Measurements from ENCODE around the gene PROSER2. TPM values are rescaled to one million over a fixed set of nuclear protein-coding genes. Genes with fewer than 3 reads are reported as not detected.
A peak's percentile ranks its signal among the peaks of the same experiment; 100 is the strongest.

Gene PROSER2
- total and polyA plus RNA-seq, 9 of the 15 experiments (the other 6 are each of a cell fraction or from before 2014, with no cell fraction given) = 0.62 to 14.8 (median 2.9) TPM

- peak overlapping the region; percentile 77 to 95 for H3K9ac ChIP-seq (ENCODE audit: insufficient read depth in 1 of 2, low read depth in 2 of 2, low read length in 2 of 2)
- CTCF ChIA-PET (ENCODE audit: low intra/inter-chr PET ratio) = no interaction called here
- TF ChIP-seq HNRNPK (IDR thresholded peaks at IDR 0.05; ENCODE audit: low read depth, low read length, poor library complexity, severe bottlenecking) (no peak), RBFOX2 (IDR thresholded peaks at IDR 0.05; ENCODE audit: low read depth, low read length) (peak; percentile 86; the same call in 1 of the 2 replicates)
- FAIRE-seq = no peak
- BruUV-seq (replicated peaks) = TSS peak; percentile 38
- no peaks in the 10 kb centered on the region for H3K27me3 ChIP-seq (ENCODE audit: control insufficient read depth in 2 of 2, insufficient read depth in 2 of 2, low read length in 2 of 2)
- peak overlapping the region; percentile 91 for H3K27ac ChIP-seq (ENCODE audit: extremely low read depth, low read depth, low read length)
- intact Hi-C loops (cut with micrococcal nuclease) (loop anchor here (10.0 kb wide), 2 partner anchors 151 to 279 kb away; partner anchors contain the start of genes UPF2 and USP6NL), in situ Hi-C loops (cut with MboI) (no loop called here)
- peaks cover 2 to 23% of the 10 kb centered on the region in 2 experiments; a peak in 4 of 5 replicates for H3K4me1 ChIP-seq (replicated peaks in 1 of 2; ENCODE audit: control insufficient read depth in 2 of 2, insufficient read depth in 2 of 2, low read length in 2 of 2)
- no peak for ATAC-seq
- peaks cover 35% of the 10 kb centered on the region for H3K36me3 ChIP-seq (ENCODE audit: control insufficient read depth, insufficient read depth, low read length)
- peak overlapping the region; percentile 74 for H3K4me2 ChIP-seq (ENCODE audit: insufficient read depth, low read length)
- H3K9me3 ChIP-seq (replicated peaks; ENCODE audit: control insufficient read depth, insufficient read depth, low read depth, low read length) = no peaks in the 10 kb centered on the region
- no peak overlapping the region for H2AFZ ChIP-seq (ENCODE audit: low read depth, low read length)
- no peak for DNase-seq (ENCODE audit: extremely low read depth in 1 of 4, low spot score in 3 of 4)
- H4K20me1 ChIP-seq (replicated peaks; ENCODE audit: control insufficient read depth, insufficient read depth, low read length) = peaks cover 26% of the 10 kb centered on the region
- 50% methylated on average over 20 of the region's 22 CpGs for WGBS (ENCODE audit: insufficient coverage, low coverage, missing lambda C conversion rate)
- H3K79me2 ChIP-seq (ENCODE audit: control insufficient read depth, insufficient read depth, low read length) = peaks cover 92% of the 10 kb centered on the region
- H3K9me1 ChIP-seq (ENCODE audit: control insufficient read depth, insufficient read depth, low read length) = no peaks in the 10 kb centered on the region
- H3K4me3 ChIP-seq = peak overlapping the region; percentile 47
- POLR2A ChIA-PET = interaction anchor here (0.6 to 1.8 kb wide), 7 partner anchors 10 to 340 kb away, joined by 3 to 9 read pairs (median 3); no protein-coding TSS in a partner anchor
These were observed 70.7 kb downstream of the PROSER2 start for GRCh38 chr10:11893749-11894278.

DNA sequence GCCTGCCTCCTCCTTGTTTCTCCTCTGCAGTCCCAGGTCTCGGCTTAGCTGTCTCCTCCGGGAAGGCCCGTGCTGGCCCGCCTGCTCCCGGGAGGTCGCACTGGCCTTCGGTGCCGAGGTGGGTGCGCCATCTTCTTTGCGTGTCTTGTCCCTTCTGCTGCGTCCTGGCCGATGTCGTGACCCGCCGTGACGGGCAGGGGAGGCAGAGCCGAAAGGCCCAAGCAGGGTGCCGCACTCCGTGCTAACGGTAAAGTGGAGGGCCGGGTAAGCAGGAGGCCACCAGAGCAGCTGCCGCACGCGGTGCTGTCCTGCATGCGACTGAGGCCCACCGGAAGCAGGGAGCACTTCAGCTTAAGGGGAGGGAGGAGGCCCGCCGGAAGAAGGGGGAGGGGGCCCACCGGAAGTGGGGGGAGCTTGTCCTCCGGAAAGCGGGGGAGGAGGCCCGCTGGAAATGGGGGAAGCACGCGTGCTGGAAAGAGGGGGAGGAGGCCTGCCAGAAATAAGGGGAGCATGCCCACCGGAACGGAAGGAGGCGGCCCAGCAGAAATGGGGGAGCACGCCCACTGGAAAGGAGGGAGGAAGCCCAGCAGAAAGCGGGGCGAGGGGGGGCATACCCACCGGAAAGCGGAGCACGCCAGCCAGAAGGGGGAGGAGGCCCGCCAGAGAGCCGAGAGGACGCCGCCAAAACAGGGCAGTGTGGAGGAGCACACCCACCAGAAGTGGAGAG, 71.4 kb downstream of the PROSER2 start:
- peak; percentile 27 for ATAC-seq
- ChIA-PET CTCF (ENCODE audit: low intra/inter-chr PET ratio) (no interaction called here), POLR2A (interaction anchor here (0.6 to 1.8 kb wide), 6 partner anchors 9 to 74 kb away, joined by 3 to 9 read pairs (median 4); no protein-coding TSS in a partner anchor)
- 44% methylated on average over 32 of the region's 47 CpGs for WGBS (ENCODE audit: insufficient coverage, low coverage, missing lambda C conversion rate)
- H3K79me2 ChIP-seq (ENCODE audit: control insufficient read depth, insufficient read depth, low read length) = peaks cover 92% of the 10 kb centered on the region
- H3K4me3 ChIP-seq = peak overlapping the region; percentile 47
- peak; percentile 65 to 89 (median 74) for DNase-seq (ENCODE audit: extremely low read depth in 1 of 4, low spot score in 3 of 4)
- FAIRE-seq = peak; percentile 55
- H3K9ac ChIP-seq (ENCODE audit: insufficient read depth in 1 of 2, low read depth in 2 of 2, low read length in 2 of 2) = peak overlapping the region; percentile 92 to 95
- H4K20me1 ChIP-seq (replicated peaks; ENCODE audit: control insufficient read depth, insufficient read depth, low read length) = peaks cover 26% of the 10 kb centered on the region
- peak overlapping the region; percentile 83 for H3K4me2 ChIP-seq (ENCODE audit: insufficient read depth, low read length)
- in situ Hi-C loops (cut with MboI) (no loop called here), intact Hi-C loops (cut with micrococcal nuclease) (loop anchor here (10.0 kb wide), 2 partner anchors 150 to 280 kb away; partner anchors contain the start of genes UPF2 and USP6NL)
- no TSS peak for BruUV-seq (replicated peaks)
- H3K4me1 ChIP-seq (replicated peaks in 1 of 2; ENCODE audit: control insufficient read depth in 2 of 2, insufficient read depth in 2 of 2, low read length in 2 of 2) = peaks cover 9 to 30% of the 10 kb centered on the region in 2 experiments
- 0 out of 2 replicates have a peak overlapping the region, but pooled peaks have one; percentile 19 for H2AFZ ChIP-seq (ENCODE audit: low read depth, low read length)
- no peaks in the 10 kb centered on the region for H3K9me3 ChIP-seq (replicated peaks; ENCODE audit: control insufficient read depth, insufficient read depth, low read depth, low read length)
- no peaks in the 10 kb centered on the region for H3K9me1 ChIP-seq (ENCODE audit: control insufficient read depth, insufficient read depth, low read length)
- H3K36me3 ChIP-seq (ENCODE audit: control insufficient read depth, insufficient read depth, low read length) = peaks cover 31% of the 10 kb centered on the region
- H3K27me3 ChIP-seq (ENCODE audit: control insufficient read depth in 2 of 2, insufficient read depth in 2 of 2, low read length in 2 of 2) = no peaks in the 10 kb centered on the region
- peak overlapping the region; percentile 91 for H3K27ac ChIP-seq (ENCODE audit: extremely low read depth, low read depth, low read length)
- TF ChIP-seq GTF2F1 (IDR thresholded peaks at IDR 0.05; ENCODE audit: low read depth, low read length) (peak; percentile 89), MAZ (CRISPR knock-in tag; conservative IDR thresholded peaks at IDR 0.05 in 1 of 2, IDR thresholded peaks at IDR 0.05 in 1 of 2) (peak in 1 of 2 experiments; percentile 81; a peak in 3 of 4 replicates), PHF20 (IDR thresholded peaks at IDR 0.05; ENCODE audit: partially characterized antibody) (peak; percentile 10)
- TF ChIP-seq, protein P1, sequence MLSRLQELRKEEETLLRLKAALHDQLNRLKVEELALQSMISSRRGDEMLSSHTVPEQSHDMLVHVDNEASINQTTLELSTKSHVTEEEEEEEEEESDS (CRISPR knock-in tag; IDR thresholded peaks at IDR 0.05) = no peak
- TF ChIP-seq, protein P2, sequence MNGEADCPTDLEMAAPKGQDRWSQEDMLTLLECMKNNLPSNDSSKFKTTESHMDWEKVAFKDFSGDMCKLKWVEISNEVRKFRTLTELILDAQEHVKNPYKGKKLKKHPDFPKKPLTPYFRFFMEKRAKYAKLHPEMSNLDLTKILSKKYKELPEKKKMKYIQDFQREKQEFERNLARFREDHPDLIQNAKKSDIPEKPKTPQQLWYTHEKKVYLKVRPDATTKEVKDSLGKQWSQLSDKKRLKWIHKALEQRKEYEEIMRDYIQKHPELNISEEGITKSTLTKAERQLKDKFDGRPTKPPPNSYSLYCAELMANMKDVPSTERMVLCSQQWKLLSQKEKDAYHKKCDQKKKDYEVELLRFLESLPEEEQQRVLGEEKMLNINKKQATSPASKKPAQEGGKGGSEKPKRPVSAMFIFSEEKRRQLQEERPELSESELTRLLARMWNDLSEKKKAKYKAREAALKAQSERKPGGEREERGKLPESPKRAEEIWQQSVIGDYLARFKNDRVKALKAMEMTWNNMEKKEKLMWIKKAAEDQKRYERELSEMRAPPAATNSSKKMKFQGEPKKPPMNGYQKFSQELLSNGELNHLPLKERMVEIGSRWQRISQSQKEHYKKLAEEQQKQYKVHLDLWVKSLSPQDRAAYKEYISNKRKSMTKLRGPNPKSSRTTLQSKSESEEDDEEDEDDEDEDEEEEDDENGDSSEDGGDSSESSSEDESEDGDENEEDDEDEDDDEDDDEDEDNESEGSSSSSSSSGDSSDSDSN (IDR thresholded peaks at IDR 0.05; ENCODE audit: borderline replicate concordance in 1 of 2, low read depth in 2 of 2, low read length in 2 of 2) = peak in 1 of 2 experiments; percentile 73; a peak in 1 of 4 replicates
- TF ChIP-seq, protein P3, sequence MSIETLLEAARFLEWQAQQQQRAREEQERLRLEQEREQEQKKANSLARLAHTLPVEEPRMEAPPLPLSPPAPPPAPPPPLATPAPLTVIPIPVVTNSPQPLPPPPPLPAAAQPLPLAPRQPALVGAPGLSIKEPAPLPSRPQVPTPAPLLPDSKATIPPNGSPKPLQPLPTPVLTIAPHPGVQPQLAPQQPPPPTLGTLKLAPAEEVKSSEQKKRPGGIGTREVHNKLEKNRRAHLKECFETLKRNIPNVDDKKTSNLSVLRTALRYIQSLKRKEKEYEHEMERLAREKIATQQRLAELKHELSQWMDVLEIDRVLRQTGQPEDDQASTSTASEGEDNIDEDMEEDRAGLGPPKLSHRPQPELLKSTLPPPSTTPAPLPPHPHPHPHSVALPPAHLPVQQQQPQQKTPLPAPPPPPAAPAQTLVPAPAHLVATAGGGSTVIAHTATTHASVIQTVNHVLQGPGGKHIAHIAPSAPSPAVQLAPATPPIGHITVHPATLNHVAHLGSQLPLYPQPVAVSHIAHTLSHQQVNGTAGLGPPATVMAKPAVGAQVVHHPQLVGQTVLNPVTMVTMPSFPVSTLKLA (conservative IDR thresholded peaks at IDR 0.05) = peak; percentile 83 to 93
